Fibroblast of pulmonary artery (primary cell): ENCODE measurements around the gene KLK2.
A peak's percentile ranks its signal among the peaks of the same experiment; 100 is the strongest.

Source experiments
- DNase-seq: peaks from one replicate; pipeline ENCODE4 v3.0.0-alpha.2; 2010; ENCODE audit warnings: low read depth
- H3K4me3 ChIP-seq: replicated peaks from 2 replicates; pipeline ENCODE4 v1.5.1; 2011; ENCODE audit warnings: low read depth, mild to moderate bottlenecking, control low read depth, low read length, moderate library complexity
- CTCF ChIP-seq: IDR thresholded peaks from 2 replicates; pipeline ENCODE4 v1.5.1; 2011; ENCODE audit warnings: mild to moderate bottlenecking, control low read depth, low read length, inconsistent platforms; ENCODE audit errors: missing control alignments

The KLK2 gene

GRCh38 chr19:50909240-50910070 lies 36.2 kb downstream of the KLK2 start:
- peak; percentile 13 for DNase-seq

GRCh38 chr19:50910722-50911121 lies 37.5 kb downstream of the KLK2 start:
- H3K4me3 ChIP-seq, result no peak overlapping the region
- DNase-seq, result no peak
- no peak for TF ChIP-seq CTCF

More at GRCh38 chr19:50909240-50910070, 36.2 kb downstream of the KLK2 start:
- no peak for TF ChIP-seq CTCF
- H3K4me3 ChIP-seq, result no peak overlapping the region

GRCh38 chr19:50911206-50912101 lies 38.2 kb downstream of the KLK2 start, which contains the start of gene KLK4:
KLK4 (minus strand) TSS chr19:50911395; CDS start chr19:50910738, 657 bp downstream.
- no peak for DNase-seq
- no peak for TF ChIP-seq CTCF

GRCh38 chr19:50912102-50912599 lies 38.9 kb downstream of the KLK2 start:
- no peak for DNase-seq
- no peak overlapping the region for H3K4me3 ChIP-seq
- no peak for TF ChIP-seq CTCF

More at GRCh38 chr19:50911206-50912101, 38.2 kb downstream of the KLK2 start, which contains the start of gene KLK4:
- no peak within 1 kb of the TSS for H3K4me3 ChIP-seq

- TF ChIP-seq CTCF, result no peak
- H3K4me3 ChIP-seq, result no peak overlapping the region
- DNase-seq, result no peak
These were observed 39.8 kb downstream of the KLK2 start for GRCh38 chr19:50912727-50913716.

- H3K4me3 ChIP-seq, result no peak overlapping the region
- no peak for DNase-seq
- TF ChIP-seq CTCF, result no peak
These were observed 42.8 kb downstream of the KLK2 start for GRCh38 chr19:50916069-50916468.
